ENCODE measurements around the gene FAM177B.
"Not testable (repeated sequence)": the region's sequence is repeated elsewhere in the genome, so short reads cannot be mapped to it uniquely, and the experiment has no call there.

Gene FAM177B

GRCh38 chr1:222759451-222760035 lies 22.5 kb downstream of the FAM177B start:
- TF ChIP-seq, protein P1, sequence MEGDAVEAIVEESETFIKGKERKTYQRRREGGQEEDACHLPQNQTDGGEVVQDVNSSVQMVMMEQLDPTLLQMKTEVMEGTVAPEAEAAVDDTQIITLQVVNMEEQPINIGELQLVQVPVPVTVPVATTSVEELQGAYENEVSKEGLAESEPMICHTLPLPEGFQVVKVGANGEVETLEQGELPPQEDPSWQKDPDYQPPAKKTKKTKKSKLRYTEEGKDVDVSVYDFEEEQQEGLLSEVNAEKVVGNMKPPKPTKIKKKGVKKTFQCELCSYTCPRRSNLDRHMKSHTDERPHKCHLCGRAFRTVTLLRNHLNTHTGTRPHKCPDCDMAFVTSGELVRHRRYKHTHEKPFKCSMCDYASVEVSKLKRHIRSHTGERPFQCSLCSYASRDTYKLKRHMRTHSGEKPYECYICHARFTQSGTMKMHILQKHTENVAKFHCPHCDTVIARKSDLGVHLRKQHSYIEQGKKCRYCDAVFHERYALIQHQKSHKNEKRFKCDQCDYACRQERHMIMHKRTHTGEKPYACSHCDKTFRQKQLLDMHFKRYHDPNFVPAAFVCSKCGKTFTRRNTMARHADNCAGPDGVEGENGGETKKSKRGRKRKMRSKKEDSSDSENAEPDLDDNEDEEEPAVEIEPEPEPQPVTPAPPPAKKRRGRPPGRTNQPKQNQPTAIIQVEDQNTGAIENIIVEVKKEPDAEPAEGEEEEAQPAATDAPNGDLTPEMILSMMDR (IDR thresholded peaks at IDR 0.05): no peak
- Histone ChIP-seq H3K27me3 (no peaks in the 10 kb centered on the region), H3K36me3 (no peaks in the 10 kb centered on the region), H3K27ac (no peak overlapping the region), H3K4me1 (ENCODE audit: control insufficient read depth in 1 of 2, insufficient read depth in 1 of 2, low read depth in 1 of 2, low read length in 1 of 2) (peaks cover 6 to 7% of the 10 kb centered on the region in 2 experiments), H3K9me3 (no peaks in the 10 kb centered on the region), H3K4me3 (ENCODE audit: low read depth in 1 of 2, low read length in 1 of 2) (no peak overlapping the region)

DNA sequence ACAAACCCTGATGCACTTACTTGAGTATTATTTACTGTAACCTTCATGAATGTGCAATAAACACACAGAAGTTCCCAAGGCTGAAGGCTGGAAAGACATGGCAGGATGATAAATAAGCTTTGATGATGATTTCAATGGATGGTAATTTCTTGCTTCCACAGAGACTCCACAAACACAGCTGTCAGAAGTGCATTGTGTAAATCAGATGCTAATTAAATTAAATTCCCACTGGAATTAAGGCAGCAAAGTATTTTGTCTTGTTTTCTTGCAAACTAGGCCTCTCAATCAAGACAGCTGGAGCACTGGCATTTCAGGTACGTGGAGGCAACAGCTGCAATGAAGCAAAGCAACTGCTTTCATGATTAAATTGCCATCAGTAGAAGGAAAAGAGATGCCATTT lies 24.1 kb downstream of the FAM177B start:
- H3K4me3 ChIP-seq (ENCODE audit: low read depth in 1 of 2, low read length in 1 of 2): no peak overlapping the region
- H3K36me3 ChIP-seq: no peaks in the 10 kb centered on the region
- H3K4me1 ChIP-seq (ENCODE audit: control insufficient read depth in 1 of 2, insufficient read depth in 1 of 2, low read depth in 1 of 2, low read length in 1 of 2): peaks cover 6 to 7% of the 10 kb centered on the region in 2 experiments
- H3K27ac ChIP-seq: no peak overlapping the region
- no peaks in the 10 kb centered on the region for H3K27me3 ChIP-seq
- TF ChIP-seq, protein P1 (IDR thresholded peaks at IDR 0.05): no peak
- H3K9me3 ChIP-seq: no peaks in the 10 kb centered on the region

- not testable (repeated sequence) for H3K4me1 ChIP-seq (ENCODE audit: control insufficient read depth in 1 of 2, insufficient read depth in 1 of 2, low read depth in 1 of 2, low read length in 1 of 2); H3K9me3 ChIP-seq; H3K27me3 ChIP-seq; H3K27ac ChIP-seq; H3K36me3 ChIP-seq; H3K4me3 ChIP-seq (ENCODE audit: low read depth in 1 of 2, low read length in 1 of 2)
Observed at GRCh38 chr1:222762178-222762577, 25.2 kb downstream of the FAM177B start.

DNA sequence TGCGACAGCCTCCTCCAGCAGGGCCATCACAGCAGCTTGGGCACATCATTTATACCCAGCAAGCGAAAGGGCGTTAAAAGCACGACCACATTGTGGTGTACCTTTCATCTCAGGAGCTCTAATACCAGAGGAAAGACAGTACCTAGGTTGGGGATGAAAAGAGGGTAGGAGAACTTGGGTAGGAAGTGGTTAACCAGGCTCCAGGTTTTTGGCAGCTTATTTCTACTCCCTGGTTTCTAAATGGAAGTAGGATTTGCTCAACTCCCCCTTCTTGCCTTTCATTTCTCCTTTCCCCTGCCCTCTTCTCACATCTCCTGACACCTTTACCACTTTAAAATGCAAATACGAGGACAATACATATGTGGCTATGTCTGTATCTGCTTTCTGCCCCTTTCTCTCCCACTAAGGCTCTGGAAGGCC lies 30.2 kb downstream of the FAM177B start:
- Histone ChIP-seq H3K36me3 (no peaks in the 10 kb centered on the region), H3K4me3 (ENCODE audit: low read depth in 1 of 2, low read length in 1 of 2) (no peak overlapping the region), H3K27ac (no peak overlapping the region), H3K4me1 (ENCODE audit: control insufficient read depth in 1 of 2, insufficient read depth in 1 of 2, low read depth in 1 of 2, low read length in 1 of 2) (peaks cover 0 to 3% of the 10 kb centered on the region in 2 experiments), H3K9me3 (peaks cover 5% of the 10 kb centered on the region), H3K27me3 (no peaks in the 10 kb centered on the region)
- TF ChIP-seq, protein P1 (IDR thresholded peaks at IDR 0.05): no peak

DNA sequence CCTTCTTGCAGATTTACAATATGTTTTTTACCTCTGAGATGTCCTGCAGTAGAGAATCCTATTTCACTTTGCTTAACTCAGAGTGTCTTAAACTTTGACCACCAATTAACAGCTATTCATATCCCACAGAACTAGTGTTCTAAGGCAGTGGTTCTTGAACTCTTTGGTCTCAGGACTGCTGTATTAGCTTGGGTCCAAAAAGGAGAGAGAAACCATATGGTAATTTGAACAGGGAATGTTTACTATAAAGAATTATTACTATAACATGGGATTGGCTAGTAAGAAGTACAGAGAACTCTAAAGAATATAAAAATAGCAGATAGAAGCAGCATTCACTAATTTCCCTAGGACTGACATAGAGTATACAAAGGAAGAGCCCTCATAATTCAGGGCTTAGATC lies 31.6 kb downstream of the FAM177B start:
- TF ChIP-seq, protein P1 (IDR thresholded peaks at IDR 0.05): no peak

DNA sequence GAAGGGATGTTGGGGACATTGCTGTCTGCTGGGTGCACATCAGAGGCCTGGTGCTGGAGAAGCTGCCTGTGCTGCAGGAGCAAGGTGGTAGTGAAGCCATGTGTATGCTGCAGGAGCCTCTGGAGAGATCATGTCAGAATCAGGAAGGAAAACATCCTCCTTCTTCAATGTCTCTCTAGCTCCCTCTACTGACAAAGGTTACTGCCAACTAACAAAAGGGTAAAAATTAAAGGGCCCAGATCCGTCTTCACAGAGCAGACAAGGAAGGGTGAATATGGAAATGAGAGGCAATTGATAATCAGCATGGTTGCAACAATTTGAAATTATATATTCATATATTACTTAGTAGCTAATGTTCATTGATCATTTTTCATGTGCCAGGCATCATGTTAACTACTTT lies 32.2 kb downstream of the FAM177B start:
- TF ChIP-seq, protein P1 (IDR thresholded peaks at IDR 0.05): no peak
- H3K27ac ChIP-seq: no peak overlapping the region

More for the DNA sequence above, 31.6 kb downstream of the FAM177B start:
- no peaks in the 10 kb centered on the region for H3K27me3 ChIP-seq
- H3K27ac ChIP-seq: no peak overlapping the region
- peaks cover 0 to 10% of the 10 kb centered on the region in 2 experiments for H3K4me1 ChIP-seq (ENCODE audit: control insufficient read depth in 1 of 2, insufficient read depth in 1 of 2, low read depth in 1 of 2, low read length in 1 of 2)
- peaks cover 5% of the 10 kb centered on the region for H3K9me3 ChIP-seq
- no peaks in the 10 kb centered on the region for H3K36me3 ChIP-seq
- no peak overlapping the region for H3K4me3 ChIP-seq (ENCODE audit: low read depth in 1 of 2, low read length in 1 of 2)

More for the DNA sequence above, 32.2 kb downstream of the FAM177B start:
- Histone ChIP-seq H3K4me1 (ENCODE audit: control insufficient read depth in 1 of 2, insufficient read depth in 1 of 2, low read depth in 1 of 2, low read length in 1 of 2) (peaks cover 0 to 10% of the 10 kb centered on the region in 2 experiments), H3K4me3 (ENCODE audit: low read depth in 1 of 2, low read length in 1 of 2) (no peak overlapping the region), H3K9me3 (peaks cover 5% of the 10 kb centered on the region), H3K27me3 (no peaks in the 10 kb centered on the region), H3K36me3 (no peaks in the 10 kb centered on the region)

Measured in neutrophil (primary cell).